OCI-LY3 (cell line): ENCODE results near the gene CA11.
A peak's percentile ranks its signal among the peaks of the same experiment; 100 is the strongest.

Source experiments
- H2AFZ ChIP-seq: fragments of 200-600, 300-600 bp; shearing (Covaris generic); 2 replicates; pipeline ENCODE4 v1.6.0; 2014; ENCODE audit warnings: antibody characterized with exemption, low read depth, low read length
- H3K27ac ChIP-seq: fragments of 200-600, 300-600 bp; sonication (generic); 2 replicates; pipeline ENCODE4 v1.5.1; 2014; ENCODE audit warnings: mild to moderate bottlenecking, low read length, moderate library complexity, mixed read lengths
- H3K27me3 ChIP-seq: fragments of 200-600, 300-600 bp; sonication (generic); 2 replicates; pipeline ENCODE4 v1.6.1; 2014; ENCODE audit warnings: low read depth, low read length, mixed read lengths
- H3K36me3 ChIP-seq: fragments of 200-600, 300-600 bp; sonication (generic); replicated peaks from 2 replicates; pipeline ENCODE3; 2014; ENCODE audit warnings: low read depth, low read length, mixed read lengths
- H3K4me1 ChIP-seq: fragments of 300-600, 200-600 bp; sonication (generic); 2 replicates; pipeline ENCODE4 v1.6.1; 2014; ENCODE audit warnings: low read length, mixed read lengths
- H3K4me2 ChIP-seq: fragments of 200-600, 300-600 bp; sonication (generic); 2 replicates; pipeline ENCODE4 v1.6.1; 2014; ENCODE audit warnings: low read length, mixed read lengths
- H3K4me3 ChIP-seq: fragments of 300-600, 200-600 bp; sonication (generic); 2 replicates; pipeline ENCODE4 v1.5.1; 2014; ENCODE audit warnings: antibody characterized with exemption, mild to moderate bottlenecking, low read length, moderate library complexity
- H3K79me2 ChIP-seq: fragments of 300-600, 200-600 bp; shearing (Covaris generic); 2 replicates; pipeline ENCODE4 v1.6.1; 2014; ENCODE audit warnings: mild to moderate bottlenecking, low read length, mixed read lengths
- H3K9ac ChIP-seq: fragments of 300-600, 200-600 bp; shearing (Covaris generic); 2 replicates; pipeline ENCODE4 v1.6.0; 2014; ENCODE audit warnings: mild to moderate bottlenecking, low read length, moderate library complexity
- H3K9me3 ChIP-seq: fragments of 200-600, 300-600 bp; shearing (Covaris generic); 2 replicates; pipeline ENCODE4 v1.6.1; 2014; ENCODE audit warnings: low read length, mixed read lengths; ENCODE audit not compliant: insufficient read depth
- H4K20me1 ChIP-seq: fragments of 200-600, 300-600 bp; sonication (generic); 2 replicates; pipeline ENCODE4 v1.6.1; 2016; ENCODE audit warnings: low read length, mixed read lengths; ENCODE audit not compliant: insufficient read depth
- CTCF ChIP-seq: fragments of 200-600, 300-600 bp; sonication (generic); IDR thresholded peaks from 2 replicates; pipeline ENCODE4 v1.5.1; 2014; ENCODE audit warnings: antibody characterized with exemption, low read length, low read depth
- EZH2phosphoT487 ChIP-seq: fragments of 200-600 bp; shearing (Covaris generic); IDR thresholded peaks from 2 replicates; pipeline ENCODE4 v1.6.1; 2018; ENCODE audit warnings: antibody characterized with exemption, mixed run types, low read depth

Gene CA11

GRCh38 chr19:48641850-48642249 lies 4.1 kb downstream of the CA11 start:
- Histone ChIP-seq H3K4me3 (no peak overlapping the region), H3K79me2 (no peaks in the 10 kb centered on the region), H3K27me3 (no peaks in the 10 kb centered on the region), H3K9ac (no peak overlapping the region), H2AFZ (no peak overlapping the region), H3K27ac (no peak overlapping the region), H3K9me3 (no peaks in the 10 kb centered on the region), H3K4me2 (no peak overlapping the region), H3K36me3 (no peaks in the 10 kb centered on the region), H3K4me1 (peaks cover 18% of the 10 kb centered on the region), H4K20me1 (no peaks in the 10 kb centered on the region)
- no peak for TF ChIP-seq EZH2phosphoT487
- TF ChIP-seq CTCF: no peak

GRCh38 chr19:48639483-48640375 lies 6.3 kb downstream of the CA11 start:
- Histone ChIP-seq H3K27ac (no peak overlapping the region), H3K27me3 (no peaks in the 10 kb centered on the region), H3K9me3 (no peaks in the 10 kb centered on the region), H3K4me3 (no peak overlapping the region), H3K4me1 (peaks cover 29% of the 10 kb centered on the region), H3K9ac (no peak overlapping the region), H3K36me3 (no peaks in the 10 kb centered on the region), H2AFZ (no peak overlapping the region), H3K79me2 (peaks cover 8% of the 10 kb centered on the region; the same call in 1 of the 2 replicates), H3K4me2 (no peak overlapping the region), H4K20me1 (no peaks in the 10 kb centered on the region)
- TF ChIP-seq EZH2phosphoT487 (no peak), CTCF (no peak)

GRCh38 chr19:48638831-48639381 lies 7.1 kb downstream of the CA11 start:
- Histone ChIP-seq H3K9me3 (no peaks in the 10 kb centered on the region), H3K4me2 (peak overlapping the region; percentile 85), H3K27ac (peak overlapping the region; percentile 94), H3K36me3 (no peaks in the 10 kb centered on the region), H3K4me3 (peak overlapping the region; percentile 77), H3K9ac (peak overlapping the region; percentile 92; the same call in 1 of the 2 replicates), H3K4me1 (peaks cover 31% of the 10 kb centered on the region), H2AFZ (peak overlapping the region; percentile 53; the same call in 1 of the 2 replicates), H4K20me1 (no peaks in the 10 kb centered on the region), H3K27me3 (no peaks in the 10 kb centered on the region), H3K79me2 (peaks cover 11% of the 10 kb centered on the region)
- TF ChIP-seq CTCF: no peak
